NT2/D1 (cell line): ENCODE data around the gene XAGE3.

ENCODE experiments used
- SUZ12 ChIP-seq: IDR thresholded peaks from 2 replicates; pipeline ENCODE4 v1.6.1; 2011; ENCODE audit not compliant: insufficient read length, insufficient read depth; ENCODE audit errors: extremely low read depth
- YY1 ChIP-seq: IDR thresholded peaks from 2 replicates; pipeline ENCODE4 v1.6.1; 2011; ENCODE audit not compliant: insufficient read length, insufficient read depth
- ZNF274 ChIP-seq: IDR thresholded peaks from 2 replicates; pipeline ENCODE4 v1.6.1; 2011; ENCODE audit warnings: mild to moderate bottlenecking, low read depth, low read length

GRCh38 chrX:52870046-52870445 lies 2.2 kb upstream of the XAGE3 start:
- TF ChIP-seq YY1 (no peak), ZNF274 (no peak), SUZ12 (no peak)
